CD4-positive, alpha-beta T cell treated with Interleukin-4 for 1 hour (primary cell): ENCODE data around the gene CHPF.
A peak's percentile ranks its signal among the peaks of the same experiment; 100 is the strongest.

ENCODE experiments used
- DNase-seq, 2 donors: peaks; one replicate each; pipeline ENCODE4 v3.0.0-alpha.2; 2020 to 2022

The CHPF gene

GRCh38 chr2:219510512-219511135 is 33.0 kb downstream of the CHPF start:
- DNase-seq, result no peak

- peak; percentile 38 to 39 for DNase-seq
Observed at GRCh38 chr2:219509780-219510511, 33.7 kb downstream of the CHPF start.

- DNase-seq, result no peak
Observed at GRCh38 chr2:219508971-219509779, 34.4 kb downstream of the CHPF start.

GRCh38 chr2:219508444-219508734 is 35.2 kb downstream of the CHPF start:
- DNase-seq, result no peak

- no peak for DNase-seq
Observed at GRCh38 chr2:219507581-219508443, 35.8 kb downstream of the CHPF start.

GRCh38 chr2:219506802-219507526 is 36.6 kb downstream of the CHPF start:
- no peak for DNase-seq

GRCh38 chr2:219506153-219506801 is 37.3 kb downstream of the CHPF start:
- no peak for DNase-seq

GRCh38 chr2:219505585-219505984 is 38.0 kb downstream of the CHPF start:
- DNase-seq, result no peak

GRCh38 chr2:219502618-219503017 is 41.0 kb downstream of the CHPF start:
- DNase-seq, result no peak

- DNase-seq, result no peak
Observed at GRCh38 chr2:219501849-219502248, 41.8 kb downstream of the CHPF start.

- DNase-seq, result no peak
Observed at GRCh38 chr2:219500135-219500534, 43.5 kb downstream of the CHPF start.

- DNase-seq, result no peak
Observed at GRCh38 chr2:219499555-219499954, 44.1 kb downstream of the CHPF start.

- no peak for DNase-seq
Observed at GRCh38 chr2:219499058-219499307, 44.6 kb downstream of the CHPF start.

- peak; percentile 97 for DNase-seq
Observed at GRCh38 chr2:219498280-219499057, 45.1 kb downstream of the CHPF start, which contains the start of gene GMPPA. TSS of gene GMPPA (plus strand) at chr2:219498891. CDS start at chr2:219499976, 1,085 bp downstream.

- peak; percentile 34 to 61 for DNase-seq
Observed at GRCh38 chr2:219497495-219498279, 45.9 kb downstream of the CHPF start.

GRCh38 chr2:219496825-219497494 is 46.6 kb downstream of the CHPF start:
- no peak for DNase-seq

GRCh38 chr2:219496247-219496824 is 47.3 kb downstream of the CHPF start:
- no peak for DNase-seq

- DNase-seq, result peak; percentile 60
Observed at GRCh38 chr2:219495531-219496122, 48.0 kb downstream of the CHPF start.
